HepG2 (cell line): ENCODE measurements around the gene PPP2R2C. TPM values are rescaled to one million over a fixed set of nuclear protein-coding genes. Genes with fewer than 3 reads are reported as not detected.

ENCODE experiments used
- ATAC-seq: fragments of 200-7000 bp; cut with Tn5 transposase; 3 replicates; pipeline ENCODE4 v1.9.1; 2020; ENCODE audit warnings: mild to moderate bottlenecking, moderate library complexity
- BruUV-seq: library from RNA; stranded (reverse); fragments of 400-500 nt; replicated peaks from 2 replicates; lab custom pipeline; 2021; lab: Mats Ljungman, UMichigan
- CTCF ChIA-PET: fragments of 300-600 bp; formaldehyde crosslinking; extraction: SDS; loops from one replicate; lab custom pipeline; 2021; ENCODE audit warnings: low total read pairs, inconsistent platforms, low intra/inter-chr PET ratio; lab: Yijun Ruan, JAX
- POLR2A ChIA-PET: fragments of 350-600 bp; sonication (Branson Sonifier 250); formaldehyde crosslinking; loops from one replicate; lab custom pipeline; 2020; ENCODE audit warnings: antibody characterized with exemption, inconsistent platforms; lab: Yijun Ruan, JAX
- DNase-seq: peaks from one replicate; pipeline ENCODE4 v3.0.0-alpha.2; 2015; ENCODE audit warnings: low spot score
- FAIRE-seq: peaks from 3 replicates; lab custom pipeline; 2011; peaks lifted over from hg19 to GRCh38; lab: Jason Lieb, UNC
- H2AFZ ChIP-seq: one replicate; pipeline ENCODE4 v1.6.1; 2011; ENCODE audit warnings: low read length, inconsistent platforms
- H3K27ac ChIP-seq: fragments of 300-600 bp; 3 replicates; pipeline ENCODE4 v1.8.0; 2011; ENCODE audit warnings: mixed run types, mild to moderate bottlenecking, mixed read lengths, low read length, inconsistent platforms; ENCODE audit not compliant: insufficient read depth; ENCODE audit errors: extremely low read length
- H3K27me3 ChIP-seq, 2 experiments: fragments of 200-600 bp in 1 of 2; 2 replicates in 1 of 2; 3 replicates in 1 of 2; pipeline versions ENCODE4 v1.6.0 to v1.8.0; 2011; ENCODE audit warnings: low read length in 2 of 2, mild to moderate bottlenecking in 2 of 2, moderate library complexity in 2 of 2, inconsistent platforms in 1 of 2; ENCODE audit not compliant: insufficient read depth in 2 of 2, control insufficient read depth in 1 of 2
- H3K36me3 ChIP-seq, 2 experiments: fragments of 200-600 bp in 1 of 2; replicated peaks in 1 of 2; 2 replicates in 1 of 2; 3 replicates in 1 of 2; pipeline versions ENCODE4 v1.5.1 to v1.8.0; 2011; ENCODE audit warnings: low read length in 2 of 2, inconsistent platforms in 1 of 2; ENCODE audit not compliant: insufficient read depth in 2 of 2, control insufficient read depth in 1 of 2
- H3K4me1 ChIP-seq: 2 replicates; pipeline ENCODE4 v1.5.1; 2012; ENCODE audit warnings: low read length, inconsistent platforms; ENCODE audit not compliant: insufficient read depth
- H3K4me2 ChIP-seq: 2 replicates; pipeline ENCODE4 v1.6.0; 2011; ENCODE audit warnings: low read depth, low read length, inconsistent platforms
- H3K4me3 ChIP-seq, 3 experiments: fragments of 200-600 bp in 1 of 3; sonication (generic), shearing (Covaris generic) in 1 of 3; replicated peaks in 1 of 3; 2 replicates each; pipeline ENCODE4 v1.5.1; 2011 to 2016; ENCODE audit warnings: low read length in 3 of 3, inconsistent platforms in 2 of 3, low read depth in 2 of 3, mild to moderate bottlenecking in 2 of 3, control low read depth in 1 of 3, mixed read lengths in 1 of 3; ENCODE audit not compliant: insufficient read depth in 1 of 3
- H3K79me2 ChIP-seq: one replicate; pipeline ENCODE4 v1.6.1; 2011; ENCODE audit warnings: low read length, inconsistent platforms; ENCODE audit not compliant: insufficient read depth
- H3K9ac ChIP-seq: 2 replicates; pipeline ENCODE4 v1.6.0; 2011; ENCODE audit warnings: mild to moderate bottlenecking, low read depth, low read length, inconsistent platforms; ENCODE audit not compliant: insufficient read depth
- H3K9me3 ChIP-seq: 2 replicates; pipeline ENCODE4 v1.5.1; 2012; ENCODE audit warnings: mild to moderate bottlenecking, low read length
- H4K20me1 ChIP-seq: 2 replicates; pipeline ENCODE4 v1.6.0; 2011; ENCODE audit warnings: inconsistent platforms, mild to moderate bottlenecking, low read length, moderate library complexity; ENCODE audit not compliant: insufficient read depth
- AGO1 ChIP-seq: fragments of 200-400 bp; formaldehyde crosslinking; IDR thresholded peaks from 2 replicates; pipeline ENCODE4 v1.6.1; 2017; ENCODE audit warnings: mild to moderate bottlenecking, low read depth, low read length, moderate library complexity; ENCODE audit not compliant: poor library complexity, severe bottlenecking
- NFYB ChIP-seq: sonication (generic); formaldehyde crosslinking; IDR thresholded peaks from 2 replicates; pipeline ENCODE4 v1.4.0; 2020; ENCODE audit warnings: missing genetic modification reagents
- PHB2 ChIP-seq: fragments of 450-650 bp; IDR thresholded peaks from 2 replicates; pipeline ENCODE4 v1.6.1; 2018; ENCODE audit not compliant: partially characterized antibody
- POLR2AphosphoS2 ChIP-seq: IDR thresholded peaks from 2 replicates; pipeline ENCODE4 v1.6.1; 2011; ENCODE audit warnings: low read depth, low read length, improper control_type of control experiment
- ZNF33A ChIP-seq: sonication (generic); formaldehyde crosslinking; IDR thresholded peaks from 2 replicates; pipeline ENCODE4 v1.5.1; 2020; ENCODE audit warnings: missing genetic modification reagents, mild to moderate bottlenecking, moderate library complexity, borderline replicate concordance
- ZZZ3 ChIP-seq: sonication (generic); formaldehyde crosslinking; IDR thresholded peaks from 2 replicates; pipeline ENCODE4 v1.4.0; 2020; ENCODE audit warnings: missing genetic modification reagents, mild to moderate bottlenecking, borderline replicate concordance
- WGBS: methylation state at CpG from one replicate; pipeline ENCODE4 v1.1.6; 2017; ENCODE audit warnings: low lambda C conversion rate; 5-methylcytosine and 5-hydroxymethylcytosine counted together
- in situ Hi-C: cut with HindIII; loops from 2 replicates; pipeline ENCODE4 v1.10.0; 2017; ENCODE audit warnings: low pct_unique_long_range_greater_than_20kb; ENCODE audit not compliant: extremely low pct_ligation_motif_present
- intact Hi-C: fragments of 100-400 bp; cut with micrococcal nuclease; formaldehyde crosslinking; loops from one replicate; pipeline ENCODE4 v1.10.0; 2022; ENCODE audit not compliant: unreplicated experiment
- polyA plus RNA-seq, 8 experiments: library from polyadenylated mRNA; depleted of rRNA in 3 of 8; stranded (reverse) in 7 of 8; unstranded in 1 of 8; fragments of >200 nt; fragmentation: Illumina TruSeq in 4 of 8; extraction: Trizol in 4 of 8; gene quantifications; 2 replicates each; pipeline versions ENCODE4 v1.2.1 to v1.2.3, GENCODE V29; 2011 to 2016; ENCODE audit warnings: low read depth in 4 of 8, missing spikeins in 1 of 8, mixed read lengths in 1 of 8; ENCODE audit not compliant: insufficient read depth in 1 of 8
- total RNA-seq, 5 experiments: library from RNA; depleted of rRNA; stranded (reverse); fragments of >200 nt; fragmentation: Illumina TruSeq; extraction: Trizol; gene quantifications; 2 replicates each; pipeline ENCODE4 v1.2.3, GENCODE V29; 2016; ENCODE audit warnings: low read depth in 1 of 5
- TF ChIP-seq, protein P1 (sequence below): sonication (generic); formaldehyde crosslinking; IDR thresholded peaks from 2 replicates; pipeline ENCODE4 v1.4.0; 2020; ENCODE audit warnings: missing genetic modification reagents, borderline replicate concordance
- TF ChIP-seq, protein P2 (sequence below): sonication (generic); formaldehyde crosslinking; IDR thresholded peaks from 2 replicates; pipeline ENCODE4 v1.5.0; 2020; ENCODE audit warnings: mild to moderate bottlenecking, missing genetic modification reagents, borderline replicate concordance
- TF ChIP-seq, protein P3 (sequence below): sonication (generic); formaldehyde crosslinking; IDR thresholded peaks from 2 replicates; pipeline ENCODE4 v1.4.0; 2020; ENCODE audit warnings: missing genetic modification reagents
- TF ChIP-seq, protein P4 (sequence below): sonication (generic); formaldehyde crosslinking; conservative IDR thresholded peaks from 2 replicates; pipeline ENCODE4 v1.4.0; 2020; ENCODE audit warnings: missing genetic modification reagents
- TF ChIP-seq, protein P5 (sequence below), 2 experiments: sonication (generic) in 1 of 2; formaldehyde crosslinking in 1 of 2; IDR thresholded peaks; 2 replicates each; pipeline versions ENCODE4 v1.4.0 to v1.6.1; 2016 to 2020; ENCODE audit warnings: borderline replicate concordance in 1 of 2, low read depth in 1 of 2, mild to moderate bottlenecking in 1 of 2, missing genetic modification reagents in 1 of 2

The PPP2R2C gene
- total and polyA plus RNA-seq, 2 of the 13 experiments (the other 11 are each of a cell fraction or from before 2014, with no cell fraction given), result 0.60 to 8.6 TPM

DNA sequence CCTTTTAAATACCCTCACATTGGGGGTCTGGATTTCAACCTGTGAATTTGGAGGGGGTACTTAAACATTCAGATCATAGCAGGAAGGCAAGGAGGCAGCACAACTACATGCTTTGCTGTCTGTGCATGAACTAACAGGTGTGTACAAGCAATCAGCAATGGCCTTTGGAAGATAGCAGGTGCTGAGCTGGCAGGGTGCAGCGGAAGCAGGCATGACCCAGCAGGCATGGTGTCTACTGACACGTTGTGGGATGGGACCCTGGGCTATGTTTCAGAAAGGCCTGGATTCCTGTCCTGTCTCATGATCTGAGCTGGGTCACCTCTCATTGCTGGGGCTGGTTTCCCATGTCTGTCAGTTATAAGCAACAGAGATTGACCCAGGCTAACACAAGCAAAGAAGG is 13.9 kb downstream of the PPP2R2C start:
- no peaks in the 10 kb centered on the region for H3K4me1 ChIP-seq
- H3K79me2 ChIP-seq, result no peaks in the 10 kb centered on the region
- intact Hi-C loops (no loop called here), in situ Hi-C loops (no loop called here)
- H3K4me2 ChIP-seq, result no peak overlapping the region
- H4K20me1 ChIP-seq, result no peaks in the 10 kb centered on the region
- H3K9ac ChIP-seq, result no peak overlapping the region
- peaks cover 4 to 37% of the 10 kb centered on the region in 2 experiments; a peak in 3 of 5 replicates for H3K27me3 ChIP-seq
- no peak for DNase-seq
- no peak overlapping the region for H3K4me3 ChIP-seq
- no TSS peak for BruUV-seq
- ChIA-PET CTCF (no interaction called here), POLR2A (no interaction called here)
- H3K27ac ChIP-seq, result no peak overlapping the region
- H3K9me3 ChIP-seq, result no peaks in the 10 kb centered on the region
- WGBS, result 13% methylated on average over 1 of the region's 2 CpGs
- ATAC-seq, result no peak
- H2AFZ ChIP-seq, result no peak overlapping the region
- no peak for FAIRE-seq
- no peaks in the 10 kb centered on the region for H3K36me3 ChIP-seq
- TF ChIP-seq ZNF33A (CRISPR knock-in tag) (no peak), ZZZ3 (CRISPR knock-in tag) (no peak), POLR2AphosphoS2 (no peak), AGO1 (no peak), NFYB (CRISPR knock-in tag) (no peak), PHB2 (no peak)
- TF ChIP-seq, protein P1, sequence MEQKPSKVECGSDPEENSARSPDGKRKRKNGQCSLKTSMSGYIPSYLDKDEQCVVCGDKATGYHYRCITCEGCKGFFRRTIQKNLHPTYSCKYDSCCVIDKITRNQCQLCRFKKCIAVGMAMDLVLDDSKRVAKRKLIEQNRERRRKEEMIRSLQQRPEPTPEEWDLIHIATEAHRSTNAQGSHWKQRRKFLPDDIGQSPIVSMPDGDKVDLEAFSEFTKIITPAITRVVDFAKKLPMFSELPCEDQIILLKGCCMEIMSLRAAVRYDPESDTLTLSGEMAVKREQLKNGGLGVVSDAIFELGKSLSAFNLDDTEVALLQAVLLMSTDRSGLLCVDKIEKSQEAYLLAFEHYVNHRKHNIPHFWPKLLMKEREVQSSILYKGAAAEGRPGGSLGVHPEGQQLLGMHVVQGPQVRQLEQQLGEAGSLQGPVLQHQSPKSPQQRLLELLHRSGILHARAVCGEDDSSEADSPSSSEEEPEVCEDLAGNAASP (CRISPR knock-in tag), result no peak
- TF ChIP-seq, protein P2, sequence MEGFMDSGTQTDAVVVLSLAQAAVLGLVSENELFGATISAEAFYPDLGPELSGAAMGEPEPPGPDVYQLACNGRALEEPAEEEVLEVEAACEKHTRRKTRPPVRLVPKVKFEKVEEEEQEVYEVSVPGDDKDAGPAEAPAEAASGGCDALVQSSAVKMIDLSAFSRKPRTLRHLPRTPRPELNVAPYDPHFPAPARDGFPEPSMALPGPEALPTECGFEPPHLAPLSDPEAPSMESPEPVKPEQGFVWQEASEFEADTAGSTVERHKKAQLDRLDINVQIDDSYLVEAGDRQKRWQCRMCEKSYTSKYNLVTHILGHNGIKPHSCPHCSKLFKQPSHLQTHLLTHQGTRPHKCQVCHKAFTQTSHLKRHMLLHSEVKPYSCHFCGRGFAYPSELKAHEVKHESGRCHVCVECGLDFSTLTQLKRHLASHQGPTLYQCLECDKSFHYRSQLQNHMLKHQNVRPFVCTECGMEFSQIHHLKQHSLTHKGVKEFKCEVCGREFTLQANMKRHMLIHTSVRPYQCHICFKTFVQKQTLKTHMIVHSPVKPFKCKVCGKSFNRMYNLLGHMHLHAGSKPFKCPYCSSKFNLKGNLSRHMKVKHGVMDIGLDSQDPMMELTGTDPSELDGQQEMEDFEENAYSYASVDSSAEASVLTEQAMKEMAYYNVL (CRISPR knock-in tag), result no peak
- TF ChIP-seq, protein P3, sequence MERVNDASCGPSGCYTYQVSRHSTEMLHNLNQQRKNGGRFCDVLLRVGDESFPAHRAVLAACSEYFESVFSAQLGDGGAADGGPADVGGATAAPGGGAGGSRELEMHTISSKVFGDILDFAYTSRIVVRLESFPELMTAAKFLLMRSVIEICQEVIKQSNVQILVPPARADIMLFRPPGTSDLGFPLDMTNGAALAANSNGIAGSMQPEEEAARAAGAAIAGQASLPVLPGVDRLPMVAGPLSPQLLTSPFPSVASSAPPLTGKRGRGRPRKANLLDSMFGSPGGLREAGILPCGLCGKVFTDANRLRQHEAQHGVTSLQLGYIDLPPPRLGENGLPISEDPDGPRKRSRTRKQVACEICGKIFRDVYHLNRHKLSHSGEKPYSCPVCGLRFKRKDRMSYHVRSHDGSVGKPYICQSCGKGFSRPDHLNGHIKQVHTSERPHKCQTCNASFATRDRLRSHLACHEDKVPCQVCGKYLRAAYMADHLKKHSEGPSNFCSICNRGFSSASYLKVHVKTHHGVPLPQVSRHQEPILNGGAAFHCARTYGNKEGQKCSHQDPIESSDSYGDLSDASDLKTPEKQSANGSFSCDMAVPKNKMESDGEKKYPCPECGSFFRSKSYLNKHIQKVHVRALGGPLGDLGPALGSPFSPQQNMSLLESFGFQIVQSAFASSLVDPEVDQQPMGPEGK, result no peak
- TF ChIP-seq, protein P4, sequence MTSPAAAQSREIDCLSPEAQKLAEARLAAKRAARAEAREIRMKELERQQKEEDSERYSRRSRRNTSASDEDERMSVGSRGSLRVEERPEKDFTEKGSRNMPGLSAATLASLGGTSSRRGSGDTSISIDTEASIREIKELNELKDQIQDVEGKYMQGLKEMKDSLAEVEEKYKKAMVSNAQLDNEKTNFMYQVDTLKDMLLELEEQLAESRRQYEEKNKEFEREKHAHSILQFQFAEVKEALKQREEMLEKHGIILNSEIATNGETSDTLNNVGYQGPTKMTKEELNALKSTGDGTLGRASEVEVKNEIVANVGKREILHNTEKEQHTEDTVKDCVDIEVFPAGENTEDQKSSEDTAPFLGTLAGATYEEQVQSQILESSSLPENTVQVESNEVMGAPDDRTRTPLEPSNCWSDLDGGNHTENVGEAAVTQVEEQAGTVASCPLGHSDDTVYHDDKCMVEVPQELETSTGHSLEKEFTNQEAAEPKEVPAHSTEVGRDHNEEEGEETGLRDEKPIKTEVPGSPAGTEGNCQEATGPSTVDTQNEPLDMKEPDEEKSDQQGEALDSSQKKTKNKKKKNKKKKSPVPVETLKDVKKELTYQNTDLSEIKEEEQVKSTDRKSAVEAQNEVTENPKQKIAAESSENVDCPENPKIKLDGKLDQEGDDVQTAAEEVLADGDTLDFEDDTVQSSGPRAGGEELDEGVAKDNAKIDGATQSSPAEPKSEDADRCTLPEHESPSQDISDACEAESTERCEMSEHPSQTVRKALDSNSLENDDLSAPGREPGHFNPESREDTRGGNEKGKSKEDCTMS, result no peak
- TF ChIP-seq, protein P5, sequence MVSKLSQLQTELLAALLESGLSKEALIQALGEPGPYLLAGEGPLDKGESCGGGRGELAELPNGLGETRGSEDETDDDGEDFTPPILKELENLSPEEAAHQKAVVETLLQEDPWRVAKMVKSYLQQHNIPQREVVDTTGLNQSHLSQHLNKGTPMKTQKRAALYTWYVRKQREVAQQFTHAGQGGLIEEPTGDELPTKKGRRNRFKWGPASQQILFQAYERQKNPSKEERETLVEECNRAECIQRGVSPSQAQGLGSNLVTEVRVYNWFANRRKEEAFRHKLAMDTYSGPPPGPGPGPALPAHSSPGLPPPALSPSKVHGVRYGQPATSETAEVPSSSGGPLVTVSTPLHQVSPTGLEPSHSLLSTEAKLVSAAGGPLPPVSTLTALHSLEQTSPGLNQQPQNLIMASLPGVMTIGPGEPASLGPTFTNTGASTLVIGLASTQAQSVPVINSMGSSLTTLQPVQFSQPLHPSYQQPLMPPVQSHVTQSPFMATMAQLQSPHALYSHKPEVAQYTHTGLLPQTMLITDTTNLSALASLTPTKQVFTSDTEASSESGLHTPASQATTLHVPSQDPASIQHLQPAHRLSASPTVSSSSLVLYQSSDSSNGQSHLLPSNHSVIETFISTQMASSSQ (IDR thresholded peaks at IDR 0.05; ENCODE audit: low read depth), result no peak
- TF ChIP-seq, protein P5 (CRISPR knock-in tag; IDR thresholded peaks at IDR 0.05; ENCODE audit: borderline replicate concordance), result no peak
